NCI-H1092 treated with DMSO at 0.1 percent for 48 hours (cell line): ENCODE data around the gene NFATC4.
A peak's percentile ranks its signal among the peaks of the same experiment; 100 is the strongest.

Experiments
- DNase-seq: peaks from one replicate; lab custom pipeline; 2025; lab: John Stamatoyannopoulos, UW

The NFATC4 gene

DNA sequence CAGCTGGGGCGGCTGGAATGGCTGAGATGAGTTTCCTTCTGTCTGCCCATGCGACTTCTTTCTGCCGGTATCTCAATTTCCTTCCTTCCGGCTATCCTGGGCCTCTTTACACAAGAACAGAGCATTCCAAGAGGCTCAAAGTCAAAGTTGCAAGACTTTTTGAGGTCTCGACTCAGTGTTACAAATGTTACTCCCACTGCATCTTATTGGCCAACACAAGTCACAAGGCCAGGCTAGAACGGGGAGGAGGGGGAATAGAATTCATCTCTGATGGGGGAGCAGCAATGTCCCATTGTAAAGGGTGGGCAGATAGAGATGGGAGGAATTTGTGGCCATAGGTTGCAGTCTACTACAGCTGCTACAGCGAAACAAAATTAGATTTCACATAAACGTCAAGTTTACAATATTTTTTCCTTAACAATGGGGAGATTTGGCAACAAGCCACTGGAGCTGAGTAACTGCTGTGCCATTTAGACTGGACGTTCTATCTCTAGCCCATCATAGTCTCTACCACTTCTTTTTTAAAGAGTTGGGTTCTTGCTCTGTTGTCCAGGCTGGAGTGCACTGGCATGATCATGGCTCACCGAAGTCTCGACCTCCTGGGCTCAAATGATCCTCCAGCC, 21.4 kb downstream of the NFATC4 start:
- no peak for DNase-seq

DNA sequence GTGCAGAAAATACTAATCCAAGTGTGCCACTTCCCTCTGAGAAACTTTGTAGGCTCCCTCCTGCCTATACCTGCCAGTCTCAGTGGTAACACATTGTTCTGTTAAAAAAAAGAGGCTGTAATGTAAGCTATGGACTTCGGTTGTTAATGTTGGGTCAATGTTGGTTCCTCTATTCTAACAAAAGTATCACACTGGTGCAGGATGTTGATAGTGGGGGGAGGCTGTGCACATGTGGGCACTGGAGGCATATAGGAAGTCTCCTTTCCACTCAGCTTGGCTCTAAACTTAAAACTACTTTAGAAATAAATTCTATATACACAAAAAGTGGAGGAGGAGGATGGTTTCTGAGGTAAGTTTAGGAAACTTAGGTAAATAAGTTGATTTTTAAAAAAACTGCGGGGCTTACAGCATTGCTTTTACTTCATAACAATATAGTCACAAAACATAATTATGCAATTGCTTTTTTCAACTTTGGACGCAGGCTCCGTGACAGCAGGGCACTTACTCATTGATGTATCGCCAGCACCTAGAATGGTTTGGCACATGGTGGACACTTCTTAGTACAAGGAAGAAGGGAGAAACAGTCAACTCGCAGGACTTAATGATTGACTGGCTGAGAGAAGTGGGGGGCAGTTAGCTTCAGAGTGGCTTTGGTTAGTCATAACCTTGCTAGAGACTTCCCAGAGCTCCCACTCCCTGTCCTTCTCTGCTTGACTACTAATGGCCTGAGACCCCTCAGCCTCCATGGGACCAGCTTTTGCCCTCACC, 22.9 kb downstream of the NFATC4 start:
- DNase-seq = no peak

- peak; percentile 65 for DNase-seq
Measured at GRCh38 chr14:24392325-24393091, 24.5 kb downstream of the NFATC4 start.

GRCh38 chr14:24394275-24394674, 26.3 kb downstream of the NFATC4 start:
- no peak for DNase-seq

GRCh38 chr14:24395609-24396582, 27.9 kb downstream of the NFATC4 start:
- no peak for DNase-seq

DNA sequence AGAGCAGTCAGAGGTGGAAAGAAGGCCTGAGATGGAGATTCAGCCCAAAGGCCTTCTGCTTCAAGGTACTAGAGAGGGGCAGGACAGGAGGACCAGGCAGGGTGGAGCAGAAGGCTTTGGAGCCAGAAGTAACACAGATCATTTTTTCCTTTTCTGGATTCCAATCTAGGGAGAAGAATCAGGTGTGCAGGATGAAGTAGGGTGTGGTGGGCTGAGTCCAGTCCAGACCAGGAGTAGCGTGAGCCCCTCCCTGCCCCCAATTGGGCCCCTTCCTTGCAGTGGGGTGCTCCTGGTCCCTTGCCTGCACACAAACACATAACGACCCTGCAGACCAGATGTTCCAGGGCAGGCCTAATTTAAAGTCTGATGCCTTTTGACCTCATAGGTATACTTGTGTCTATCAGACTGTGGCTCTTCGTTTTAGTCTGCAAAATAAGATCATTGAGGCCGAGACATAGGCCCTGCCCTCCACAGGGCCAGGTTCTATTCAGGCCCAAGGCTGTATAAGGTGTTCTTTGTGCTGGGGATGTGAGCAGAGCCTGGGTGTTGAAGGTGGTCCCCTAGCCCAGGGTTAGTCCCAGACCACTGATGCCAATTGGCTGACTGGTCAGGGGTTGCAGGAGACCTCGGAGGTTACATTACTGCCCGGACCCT, 29.8 kb downstream of the NFATC4 start:
- DNase-seq = no peak

- peak; percentile 41 for DNase-seq
Measured at GRCh38 chr14:24398293-24398652, 30.3 kb downstream of the NFATC4 start.

DNA sequence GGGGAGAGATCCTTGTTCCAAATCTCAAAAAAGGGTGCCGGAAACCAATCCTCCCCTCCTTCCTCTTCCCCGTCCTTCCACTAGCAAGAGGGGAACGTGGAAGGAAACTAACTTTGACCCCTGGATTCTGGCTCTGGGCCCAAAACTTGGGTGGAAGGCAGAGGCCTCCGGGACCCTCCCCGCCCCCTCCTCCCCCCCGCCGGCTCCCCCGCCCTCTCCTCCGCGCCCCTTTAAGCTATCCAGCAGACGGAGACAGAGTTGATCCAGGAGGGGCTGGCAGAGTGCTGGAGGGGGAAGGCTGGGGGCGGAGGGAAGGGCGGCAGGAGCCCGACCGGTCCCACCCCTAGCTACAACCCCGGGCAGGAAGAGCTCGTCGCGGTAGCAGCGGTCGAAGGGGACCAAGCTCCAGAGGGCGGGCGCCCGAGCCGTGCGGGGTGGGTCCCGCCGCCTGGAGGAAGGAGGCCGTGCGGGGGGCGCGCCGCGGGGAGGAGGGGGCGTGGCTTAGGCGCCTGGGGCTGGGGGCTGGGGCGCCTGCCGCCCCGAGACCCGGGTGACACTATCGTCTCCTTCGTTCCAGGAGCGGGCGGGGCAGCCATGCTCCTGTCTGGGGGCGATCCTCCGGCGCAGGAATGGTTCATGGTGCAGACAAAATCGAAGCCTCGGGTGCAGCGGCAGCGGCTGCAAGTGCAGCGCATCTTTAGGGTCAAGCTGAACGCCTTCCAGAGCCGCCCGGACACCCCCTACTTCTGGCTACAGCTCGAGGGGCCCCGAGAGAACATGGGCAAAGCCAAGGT, 30.9 kb downstream of the NFATC4 start, which contains the start of gene NYNRIN:
Gene NYNRIN, plus strand, starts transcription at position 351 of the 794 bp plus-strand sequence. Its CDS starts 244 bp downstream, at position 595.
- peak; percentile 33 for DNase-seq

DNA sequence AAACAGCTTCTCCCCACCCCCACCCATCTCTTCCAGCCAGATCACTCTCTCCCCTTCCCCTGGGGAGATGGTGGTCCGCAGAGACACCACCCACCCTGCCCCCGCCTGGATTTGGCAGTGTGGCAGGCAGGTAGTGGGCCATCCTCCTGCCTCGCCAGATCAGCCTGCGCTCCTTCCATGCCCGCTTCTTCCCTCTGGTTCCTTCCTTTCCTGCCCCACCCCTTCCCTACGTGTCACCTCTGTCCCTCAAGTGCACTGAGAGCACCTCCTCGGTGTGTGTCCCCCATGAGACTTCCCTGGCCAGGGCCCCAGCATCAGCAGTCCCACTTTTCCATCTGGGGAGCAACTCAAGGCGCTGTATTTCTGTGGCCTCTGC, 31.5 kb downstream of the NFATC4 start:
- no peak for DNase-seq

GRCh38 chr14:24399999-24400718, 32.2 kb downstream of the NFATC4 start:
- no peak for DNase-seq

DNA sequence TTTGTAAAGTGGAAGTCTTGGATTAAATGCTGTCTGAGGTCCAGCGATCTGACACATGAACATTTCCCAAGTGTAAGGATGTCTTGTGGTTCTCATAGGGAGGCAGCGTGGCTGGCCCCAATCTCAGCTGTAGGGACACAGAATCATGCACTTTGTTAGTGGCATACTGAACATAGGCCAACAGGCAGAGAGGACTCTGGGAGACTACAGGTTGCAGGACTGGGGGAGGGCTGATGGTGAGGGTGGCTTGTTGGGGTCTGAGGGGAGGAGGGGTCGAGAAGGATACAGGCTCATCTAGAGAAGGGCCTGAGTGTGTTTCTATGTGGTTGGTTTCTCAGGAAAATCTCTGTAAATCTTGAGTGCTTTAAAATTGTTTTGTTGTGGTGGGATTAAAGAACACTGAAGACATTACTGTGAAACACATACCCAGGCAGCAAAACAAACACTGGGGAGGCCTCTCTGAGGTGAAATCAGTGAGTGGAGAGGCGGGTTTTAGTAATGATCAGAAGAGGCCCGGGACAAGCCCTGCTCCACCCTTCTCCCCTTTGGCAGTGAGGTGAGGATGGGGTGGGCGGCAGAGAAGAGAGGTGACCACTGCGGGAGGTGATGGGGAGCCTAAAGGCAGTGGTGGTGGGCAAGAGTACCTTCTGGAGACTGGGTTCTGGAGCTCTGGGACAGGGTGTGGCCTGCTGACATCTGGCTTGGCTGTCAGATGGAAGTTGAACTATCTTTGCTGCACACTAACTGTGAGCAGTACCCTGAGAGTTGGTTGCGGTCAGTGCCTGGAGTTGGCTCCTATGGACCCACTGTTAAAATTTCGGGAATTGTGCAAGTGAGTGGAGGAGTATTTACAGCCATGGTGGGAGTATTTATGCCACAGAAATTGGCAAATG, 34.1 kb downstream of the NFATC4 start:
- no peak for DNase-seq

DNA sequence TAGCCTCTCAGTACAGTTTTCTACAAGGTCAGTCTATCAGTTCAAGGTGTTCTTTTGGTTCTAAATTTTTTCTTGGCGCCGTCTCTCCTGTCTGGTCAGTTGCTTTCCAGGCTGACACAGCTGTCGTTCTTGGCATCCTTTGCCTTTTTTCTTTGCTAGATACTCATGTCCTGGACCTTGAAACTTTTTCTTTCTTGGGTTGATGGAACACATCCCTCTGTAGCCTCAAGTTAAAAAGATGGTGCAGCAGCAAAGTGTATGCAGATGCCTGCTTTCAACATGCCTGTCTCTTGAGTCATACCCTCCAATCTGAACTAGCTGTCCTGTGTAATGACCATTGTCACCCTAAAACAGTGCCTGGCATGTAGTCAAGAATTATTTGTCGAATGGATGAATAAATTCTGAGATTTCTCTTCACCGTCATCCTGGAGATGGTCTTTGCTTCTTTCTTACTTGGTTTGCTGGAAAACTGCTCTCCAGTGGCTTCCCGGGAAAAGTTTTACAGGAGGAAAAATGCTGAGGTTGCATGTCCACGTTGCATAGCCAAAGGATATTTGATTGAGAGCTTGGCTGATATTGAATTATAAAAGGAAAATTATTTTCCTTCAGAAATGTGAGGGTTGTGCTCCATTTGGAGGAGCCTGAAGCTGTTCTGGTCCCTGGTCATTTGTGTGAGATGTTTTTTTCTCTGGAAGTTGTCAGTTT, 35.5 kb downstream of the NFATC4 start:
- DNase-seq = no peak

DNA sequence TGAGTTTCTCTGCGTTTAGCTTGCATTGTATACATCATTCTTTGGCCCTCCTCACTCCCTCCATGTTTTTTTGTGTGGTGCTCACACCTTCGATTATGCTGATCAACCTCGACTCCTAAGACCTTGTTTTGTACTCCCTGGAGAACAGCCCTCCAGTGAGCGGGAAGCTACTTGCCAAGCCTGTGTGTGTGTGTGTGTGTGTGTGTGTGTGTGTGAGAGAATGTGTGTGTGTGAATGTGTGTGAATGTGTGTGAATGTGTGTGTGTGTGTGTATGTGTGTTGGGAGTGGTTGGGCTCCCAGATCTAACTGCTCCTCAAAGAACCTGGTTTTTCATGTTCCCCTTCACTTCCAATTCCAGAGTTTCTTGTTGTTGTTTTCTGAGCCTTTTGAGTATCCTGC, 36.8 kb downstream of the NFATC4 start:
- no peak for DNase-seq

DNA sequence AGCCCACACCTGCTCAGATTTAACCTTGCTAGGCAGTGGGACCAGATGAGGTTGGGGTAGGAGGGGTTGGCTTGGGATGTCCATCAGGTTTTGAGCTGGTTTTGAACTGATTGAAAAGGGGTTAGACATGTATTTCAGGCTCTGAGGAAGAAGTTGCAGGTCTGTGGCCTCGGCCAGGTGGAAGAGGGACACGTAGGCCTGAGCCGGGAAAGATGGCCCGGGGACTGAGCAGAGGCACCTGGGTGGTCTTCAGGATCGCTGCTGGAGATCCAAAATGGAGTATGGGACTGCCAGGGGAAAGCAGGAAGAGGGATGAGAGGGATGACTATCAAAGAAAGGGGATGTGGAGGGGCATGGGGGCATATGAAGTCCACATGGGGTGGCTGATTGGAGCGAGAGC, 38.4 kb downstream of the NFATC4 start:
- no peak for DNase-seq

DNA sequence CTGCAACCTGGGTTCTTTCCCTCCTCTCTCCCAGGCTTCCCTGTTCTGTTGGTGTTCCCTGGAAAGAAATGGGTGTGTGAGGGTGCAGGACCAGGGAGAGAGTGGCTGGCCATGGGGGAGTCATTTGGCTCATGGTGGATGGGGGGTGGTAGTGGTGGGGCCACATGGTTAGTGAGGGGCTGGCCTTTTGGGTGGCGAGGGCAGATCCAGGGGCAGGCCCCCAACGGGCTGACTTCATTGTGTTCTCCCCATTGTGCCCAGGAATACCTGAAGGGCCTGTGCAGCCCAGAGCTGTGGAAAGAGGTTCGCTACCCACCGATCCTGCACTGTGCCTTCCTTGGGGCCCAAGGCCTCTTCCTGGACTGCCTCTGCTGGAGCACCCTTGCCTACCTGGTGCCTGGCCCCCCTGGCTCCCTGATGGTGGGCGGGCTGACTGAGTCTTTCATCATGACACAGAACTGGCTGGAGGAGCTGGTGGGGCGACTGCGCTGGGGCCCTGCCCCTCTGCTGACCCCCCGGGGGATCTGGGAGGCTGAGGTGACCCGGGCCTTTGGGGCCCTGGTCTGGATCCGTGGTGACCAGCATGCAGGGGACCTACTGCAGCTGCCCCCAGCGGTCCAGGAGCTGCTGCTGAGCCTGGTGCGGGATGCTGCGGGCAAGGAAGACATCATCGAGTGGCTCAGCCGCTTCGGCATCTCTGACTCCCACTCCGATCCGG, 39.8 kb downstream of the NFATC4 start:
- no peak for DNase-seq

- peak; percentile 71 for DNase-seq
Measured at GRCh38 chr14:24408764-24409163, 40.8 kb downstream of the NFATC4 start.

- DNase-seq = no peak
Measured at GRCh38 chr14:24409192-24409591, 41.2 kb downstream of the NFATC4 start.
